Measurements from ENCODE around the gene TEX264. TPM values are rescaled to one million over a fixed set of nuclear protein-coding genes. Genes with fewer than 3 reads are reported as not detected.
"Not testable (repeated sequence)": the region's sequence is repeated elsewhere in the genome, so short reads cannot be mapped to it uniquely, and the experiment has no call there.

The TEX264 gene
- polyA plus RNA-seq (2012; ENCODE audit: low read depth, missing spikeins), result 30.0 TPM

- TF ChIP-seq PAX5 (IDR thresholded peaks at IDR 0.05; ENCODE audit: insufficient read depth, low read length, severe bottlenecking) (peak; percentile 7), TAF1 (IDR thresholded peaks at IDR 0.05; ENCODE audit: low read depth, low read length) (no peak), SPI1 (IDR thresholded peaks at IDR 0.05; ENCODE audit: low read depth, low read length) (no peak), POU2F2 (IDR thresholded peaks at IDR 0.05; ENCODE audit: low read depth, low read length) (no peak), POLR2AphosphoS5 (IDR thresholded peaks at IDR 0.05; ENCODE audit: low read depth, low read length) (peak; percentile 68; the same call in 1 of the 2 replicates), POLR2A (IDR thresholded peaks at IDR 0.05; ENCODE audit: low read depth, low read length) (peak; percentile 76)
- FAIRE-seq, result peak; percentile 100
- peak; percentile 97 for DNase-seq (ENCODE audit: insufficient read length, low spot score)
These were observed at the start of gene TEX264 for GRCh38 chr3:51670823-51671733. TSS of gene TEX264 (plus strand) at chr3:51671252. CDS start at chr3:51674305, 3,053 bp downstream.

DNA sequence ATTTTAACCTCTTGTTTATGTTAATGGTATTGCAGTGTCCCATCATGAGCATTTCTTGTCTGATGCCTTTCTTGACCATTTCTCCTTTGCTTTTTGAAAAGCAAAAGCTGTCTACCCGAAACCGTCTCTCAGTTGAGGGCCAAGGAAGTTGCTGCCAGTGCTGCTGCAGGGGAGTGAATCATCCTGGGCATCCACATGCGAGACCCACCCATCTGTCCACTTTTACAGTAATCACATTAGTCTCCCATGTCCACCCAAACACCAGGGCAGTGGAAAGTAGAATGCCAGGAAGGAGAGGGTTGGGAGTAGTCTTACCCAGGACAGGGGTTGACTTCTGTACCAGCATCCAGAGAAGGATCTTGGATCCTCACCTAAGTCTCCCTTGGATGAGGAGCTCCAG, 48.6 kb upstream of the TEX264 start:
- TF ChIP-seq POLR2AphosphoS5 (IDR thresholded peaks at IDR 0.05; ENCODE audit: low read depth, low read length) (no peak), TAF1 (IDR thresholded peaks at IDR 0.05; ENCODE audit: low read depth, low read length) (no peak), SPI1 (IDR thresholded peaks at IDR 0.05; ENCODE audit: low read depth, low read length) (no peak), POLR2A (IDR thresholded peaks at IDR 0.05; ENCODE audit: low read depth, low read length) (no peak), PAX5 (IDR thresholded peaks at IDR 0.05; ENCODE audit: insufficient read depth, low read length, severe bottlenecking) (no peak), POU2F2 (IDR thresholded peaks at IDR 0.05; ENCODE audit: low read depth, low read length) (no peak)
- DNase-seq (ENCODE audit: insufficient read length, low spot score), result no peak
- no peak for FAIRE-seq

GRCh38 chr3:51622868-51623267, 48.2 kb upstream of the TEX264 start:
- peak; percentile 78 for FAIRE-seq

GRCh38 chr3:51630513-51630912, 40.5 kb upstream of the TEX264 start:
- TF ChIP-seq POLR2AphosphoS5 (IDR thresholded peaks at IDR 0.05; ENCODE audit: low read depth, low read length), result no peak
- TF ChIP-seq TAF1 (IDR thresholded peaks at IDR 0.05; ENCODE audit: low read depth, low read length), result no peak
- TF ChIP-seq POLR2A (IDR thresholded peaks at IDR 0.05; ENCODE audit: low read depth, low read length), result no peak
- no peak for TF ChIP-seq PAX5 (IDR thresholded peaks at IDR 0.05; ENCODE audit: insufficient read depth, low read length, severe bottlenecking)
- TF ChIP-seq POU2F2 (IDR thresholded peaks at IDR 0.05; ENCODE audit: low read depth, low read length), result no peak
- TF ChIP-seq SPI1 (IDR thresholded peaks at IDR 0.05; ENCODE audit: low read depth, low read length), result no peak
- DNase-seq (ENCODE audit: insufficient read length, low spot score) (no peak), FAIRE-seq (no peak)

More at GRCh38 chr3:51622868-51623267, 48.2 kb upstream of the TEX264 start:
- DNase-seq (ENCODE audit: insufficient read length, low spot score), result no peak
- no peak for TF ChIP-seq POLR2AphosphoS5 (IDR thresholded peaks at IDR 0.05; ENCODE audit: low read depth, low read length)
- TF ChIP-seq POLR2A (IDR thresholded peaks at IDR 0.05; ENCODE audit: low read depth, low read length), result no peak
- TF ChIP-seq TAF1 (IDR thresholded peaks at IDR 0.05; ENCODE audit: low read depth, low read length), result no peak
- TF ChIP-seq POU2F2 (IDR thresholded peaks at IDR 0.05; ENCODE audit: low read depth, low read length), result no peak
- TF ChIP-seq SPI1 (IDR thresholded peaks at IDR 0.05; ENCODE audit: low read depth, low read length), result no peak
- TF ChIP-seq PAX5 (IDR thresholded peaks at IDR 0.05; ENCODE audit: insufficient read depth, low read length, severe bottlenecking), result no peak

- no peak for TF ChIP-seq POLR2A (IDR thresholded peaks at IDR 0.05; ENCODE audit: low read depth, low read length)
- TF ChIP-seq PAX5 (IDR thresholded peaks at IDR 0.05; ENCODE audit: insufficient read depth, low read length, severe bottlenecking), result no peak
- TF ChIP-seq SPI1 (IDR thresholded peaks at IDR 0.05; ENCODE audit: low read depth, low read length), result no peak
- no peak for TF ChIP-seq POLR2AphosphoS5 (IDR thresholded peaks at IDR 0.05; ENCODE audit: low read depth, low read length)
- no peak for TF ChIP-seq TAF1 (IDR thresholded peaks at IDR 0.05; ENCODE audit: low read depth, low read length)
- no peak for TF ChIP-seq POU2F2 (IDR thresholded peaks at IDR 0.05; ENCODE audit: low read depth, low read length)
- DNase-seq (ENCODE audit: insufficient read length, low spot score) (no peak), FAIRE-seq (no peak)
These were observed 33.7 kb upstream of the TEX264 start for GRCh38 chr3:51637144-51637940.

DNA sequence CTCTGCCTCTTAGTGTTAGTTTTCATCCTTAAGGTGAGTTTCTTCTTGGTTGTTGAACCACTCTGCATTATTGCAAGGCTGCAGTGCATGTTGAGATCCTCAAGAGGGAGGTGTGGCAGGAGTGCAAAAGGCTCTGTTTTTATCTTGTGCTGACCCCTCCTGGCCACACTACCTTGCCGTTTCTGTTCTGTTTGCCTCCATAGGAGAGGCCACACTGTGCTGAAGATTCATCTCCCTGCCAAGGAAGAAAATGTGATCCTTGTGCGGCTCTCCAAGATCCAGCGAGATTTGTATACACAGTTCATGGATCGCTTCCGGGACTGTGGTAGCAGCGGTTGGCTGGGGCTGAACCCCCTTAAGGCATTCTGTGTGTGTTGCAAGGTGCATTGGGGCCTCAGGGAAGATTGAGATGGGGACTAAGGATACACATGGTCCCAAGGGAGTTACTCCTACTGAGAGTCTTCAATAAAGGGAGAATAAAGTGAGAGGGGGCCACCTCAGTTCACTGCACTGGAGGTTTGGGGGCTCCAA, 33.0 kb upstream of the TEX264 start:
- DNase-seq (ENCODE audit: insufficient read length, low spot score) (peak; percentile 50), FAIRE-seq (peak; percentile 90)
- TF ChIP-seq POLR2AphosphoS5 (IDR thresholded peaks at IDR 0.05; ENCODE audit: low read depth, low read length) (no peak), SPI1 (IDR thresholded peaks at IDR 0.05; ENCODE audit: low read depth, low read length) (no peak), POLR2A (IDR thresholded peaks at IDR 0.05; ENCODE audit: low read depth, low read length) (no peak), PAX5 (IDR thresholded peaks at IDR 0.05; ENCODE audit: insufficient read depth, low read length, severe bottlenecking) (no peak), TAF1 (IDR thresholded peaks at IDR 0.05; ENCODE audit: low read depth, low read length) (no peak), POU2F2 (IDR thresholded peaks at IDR 0.05; ENCODE audit: low read depth, low read length) (no peak)

- FAIRE-seq (peak; percentile 55), DNase-seq (ENCODE audit: insufficient read length, low spot score) (no peak)
- TF ChIP-seq SPI1 (IDR thresholded peaks at IDR 0.05; ENCODE audit: low read depth, low read length), result no peak
- TF ChIP-seq POLR2AphosphoS5 (IDR thresholded peaks at IDR 0.05; ENCODE audit: low read depth, low read length), result no peak
- no peak for TF ChIP-seq POU2F2 (IDR thresholded peaks at IDR 0.05; ENCODE audit: low read depth, low read length)
- no peak for TF ChIP-seq PAX5 (IDR thresholded peaks at IDR 0.05; ENCODE audit: insufficient read depth, low read length, severe bottlenecking)
- no peak for TF ChIP-seq TAF1 (IDR thresholded peaks at IDR 0.05; ENCODE audit: low read depth, low read length)
- no peak for TF ChIP-seq POLR2A (IDR thresholded peaks at IDR 0.05; ENCODE audit: low read depth, low read length)
These were observed 28.6 kb upstream of the TEX264 start for GRCh38 chr3:51642462-51642861.

GRCh38 chr3:51646091-51646490, 25.0 kb upstream of the TEX264 start:
- FAIRE-seq (no peak), DNase-seq (ENCODE audit: insufficient read length, low spot score) (no peak)
- TF ChIP-seq POU2F2 (IDR thresholded peaks at IDR 0.05; ENCODE audit: low read depth, low read length) (no peak), TAF1 (IDR thresholded peaks at IDR 0.05; ENCODE audit: low read depth, low read length) (no peak), POLR2AphosphoS5 (IDR thresholded peaks at IDR 0.05; ENCODE audit: low read depth, low read length) (no peak), SPI1 (IDR thresholded peaks at IDR 0.05; ENCODE audit: low read depth, low read length) (no peak), POLR2A (IDR thresholded peaks at IDR 0.05; ENCODE audit: low read depth, low read length) (no peak), PAX5 (IDR thresholded peaks at IDR 0.05; ENCODE audit: insufficient read depth, low read length, severe bottlenecking) (no peak)

GRCh38 chr3:51652103-51652502, 18.9 kb upstream of the TEX264 start:
- not testable (repeated sequence) for DNase-seq (ENCODE audit: insufficient read length, low spot score); FAIRE-seq

DNA sequence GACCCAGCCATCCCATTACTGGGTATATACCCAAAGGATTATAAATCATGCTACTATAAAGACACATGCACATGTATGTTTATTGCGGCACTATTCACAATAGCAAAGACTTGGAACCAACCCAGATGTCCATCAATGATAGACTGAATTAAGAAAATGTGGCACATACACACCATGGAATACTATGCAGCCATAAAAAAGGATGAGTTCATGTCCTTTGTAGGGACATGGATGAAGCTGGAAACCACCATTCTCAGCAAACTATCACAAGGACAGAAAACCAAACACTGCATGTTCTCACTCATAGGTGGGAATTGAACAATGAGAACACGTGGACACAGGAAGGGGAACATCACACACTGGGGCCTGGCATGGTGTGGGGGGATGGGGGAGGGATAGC, 17.6 kb upstream of the TEX264 start:
- DNase-seq (ENCODE audit: insufficient read length, low spot score); FAIRE-seq: not testable (repeated sequence)

All from GM12891 (cell line).